Femur (tissue), 1 donor: ENCODE data around the gene ANOS1.

Experiments
- DNase-seq: peaks from one replicate; pipeline ENCODE4 v3.0.0-alpha.2; 2017

ANOS1 gene

DNA sequence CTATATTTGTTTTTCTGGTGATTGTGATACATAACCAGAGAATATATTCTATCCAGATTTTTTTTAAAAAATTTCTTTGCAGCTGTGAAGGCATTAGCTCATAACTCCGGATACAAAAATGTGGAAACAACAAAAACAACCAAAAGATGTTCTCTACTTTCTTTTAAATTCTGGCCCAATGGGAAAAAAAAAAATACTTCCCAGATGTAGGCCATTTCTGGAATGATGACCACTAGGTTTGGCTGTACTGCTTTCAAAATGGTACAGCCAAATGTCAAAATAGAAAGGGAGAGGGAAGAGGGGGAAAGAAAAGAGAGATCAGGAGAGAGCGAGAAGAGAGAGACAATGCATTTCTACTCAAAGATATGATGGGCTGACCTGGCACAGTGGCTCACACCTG is 14.6 kb downstream of the ANOS1 start:
- DNase-seq, result no peak

DNA sequence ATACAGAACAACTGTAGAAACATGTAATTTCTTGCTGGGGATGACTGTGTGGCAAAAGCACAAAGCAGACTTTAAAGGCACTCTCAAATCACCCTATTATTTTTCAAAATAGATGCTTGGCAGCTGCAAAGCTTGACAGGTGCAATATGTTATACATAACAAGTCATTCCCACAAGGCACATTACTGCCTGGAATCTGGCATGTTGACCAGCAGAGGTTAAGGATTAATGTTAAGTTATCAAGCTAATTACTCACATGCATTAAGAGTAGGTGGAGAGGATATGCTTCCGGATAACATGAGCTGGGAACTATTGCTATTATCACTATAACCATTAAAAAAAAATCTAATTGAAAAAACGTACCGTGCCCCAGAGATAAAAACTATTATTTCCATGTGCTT is 17.8 kb downstream of the ANOS1 start:
- no peak for DNase-seq

DNA sequence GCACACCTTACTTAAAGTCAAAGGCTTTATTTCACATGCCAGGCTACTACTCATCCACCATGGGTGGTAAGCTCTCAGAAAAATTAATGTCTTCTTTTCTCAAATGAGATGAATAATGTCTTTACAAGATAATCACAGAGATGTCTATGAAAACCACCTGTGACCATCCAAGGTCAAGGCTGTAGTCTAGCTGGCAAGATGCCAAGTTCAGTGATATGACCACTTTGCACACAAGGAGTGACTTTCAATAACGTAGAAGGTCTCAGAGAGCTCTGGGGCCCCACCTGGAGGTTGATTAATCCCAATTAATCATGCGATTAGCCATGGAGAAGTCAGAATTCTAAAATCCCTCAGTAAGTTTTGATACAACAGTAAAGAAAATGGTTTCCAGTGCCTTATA is 20.5 kb downstream of the ANOS1 start:
- DNase-seq, result no peak

DNA sequence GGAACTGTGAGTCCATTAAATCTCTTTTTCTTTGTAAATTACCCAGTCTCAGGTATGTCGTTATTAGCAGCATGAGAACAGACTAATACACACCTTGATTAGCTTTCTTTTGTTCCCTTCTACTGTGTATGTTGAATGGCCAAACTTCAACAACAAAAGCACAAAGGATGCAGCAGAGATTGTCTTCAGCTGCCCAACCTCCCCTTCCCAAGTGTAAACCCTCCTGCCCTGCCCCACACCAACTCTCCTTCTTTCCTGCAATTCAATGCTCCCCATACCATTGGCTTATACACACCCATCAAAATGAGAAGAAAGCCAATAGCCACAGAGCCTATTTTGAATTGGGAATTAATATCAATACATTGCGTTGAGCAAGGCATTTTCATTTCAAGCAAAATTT is 27.8 kb downstream of the ANOS1 start:
- DNase-seq, result no peak

DNA sequence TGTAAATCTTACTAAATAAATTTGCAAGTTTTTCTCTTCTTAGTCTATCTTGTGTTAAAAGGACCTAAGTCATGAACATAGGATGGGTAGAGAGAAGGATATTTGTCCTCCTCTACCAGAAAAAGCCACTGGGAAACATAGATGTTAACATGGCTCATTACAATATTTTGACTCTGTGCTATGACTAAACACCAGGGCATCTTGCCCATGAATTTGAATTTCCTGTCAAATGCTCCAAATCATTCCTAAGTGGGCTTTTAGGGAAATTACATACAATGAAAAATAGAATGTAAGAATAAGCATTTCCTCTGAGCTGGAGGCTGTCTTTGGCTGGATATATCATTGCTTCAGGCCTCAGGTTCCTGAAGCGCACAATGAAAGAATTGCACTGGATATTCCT is 39.1 kb downstream of the ANOS1 start:
- no peak for DNase-seq

DNA sequence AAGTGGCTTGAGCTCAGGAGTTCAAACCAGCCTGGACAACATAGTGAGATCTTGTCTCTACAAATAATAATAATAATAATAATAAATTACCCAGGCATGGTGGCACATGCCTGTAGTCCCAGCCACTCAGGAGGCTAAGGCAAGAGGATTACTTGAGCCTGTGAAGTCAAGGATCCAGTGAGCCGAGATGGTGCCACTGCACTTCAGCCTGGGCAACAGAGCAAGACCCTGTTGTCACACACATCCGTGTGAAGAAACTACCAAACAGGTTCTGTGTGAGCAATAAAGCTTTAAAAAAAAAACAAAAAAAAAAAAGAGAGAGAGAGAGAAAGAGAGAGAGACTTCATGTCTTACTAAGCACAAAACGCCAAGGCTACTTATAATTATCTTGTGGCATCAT is 42.5 kb downstream of the ANOS1 start:
- DNase-seq, result no peak

DNA sequence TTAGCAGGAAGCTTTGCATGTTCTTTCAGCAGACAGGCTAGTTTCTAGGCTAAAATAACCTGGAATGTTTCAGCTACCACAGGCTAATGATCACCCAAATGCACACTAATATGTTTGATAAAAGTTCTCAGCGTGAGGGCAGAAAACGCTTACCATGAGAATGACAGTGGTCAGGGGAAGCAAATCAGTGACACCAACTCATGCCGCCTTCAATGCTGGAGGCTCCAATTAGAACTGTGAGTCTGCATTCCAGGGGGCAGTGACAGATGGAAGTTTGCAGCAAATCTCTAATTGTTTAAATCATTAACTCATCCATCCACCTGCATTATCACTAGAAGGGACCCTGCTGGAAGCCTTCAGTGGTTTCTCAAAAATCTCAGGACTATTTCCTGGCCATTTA is 43.2 kb downstream of the ANOS1 start:
- DNase-seq, result no peak

DNA sequence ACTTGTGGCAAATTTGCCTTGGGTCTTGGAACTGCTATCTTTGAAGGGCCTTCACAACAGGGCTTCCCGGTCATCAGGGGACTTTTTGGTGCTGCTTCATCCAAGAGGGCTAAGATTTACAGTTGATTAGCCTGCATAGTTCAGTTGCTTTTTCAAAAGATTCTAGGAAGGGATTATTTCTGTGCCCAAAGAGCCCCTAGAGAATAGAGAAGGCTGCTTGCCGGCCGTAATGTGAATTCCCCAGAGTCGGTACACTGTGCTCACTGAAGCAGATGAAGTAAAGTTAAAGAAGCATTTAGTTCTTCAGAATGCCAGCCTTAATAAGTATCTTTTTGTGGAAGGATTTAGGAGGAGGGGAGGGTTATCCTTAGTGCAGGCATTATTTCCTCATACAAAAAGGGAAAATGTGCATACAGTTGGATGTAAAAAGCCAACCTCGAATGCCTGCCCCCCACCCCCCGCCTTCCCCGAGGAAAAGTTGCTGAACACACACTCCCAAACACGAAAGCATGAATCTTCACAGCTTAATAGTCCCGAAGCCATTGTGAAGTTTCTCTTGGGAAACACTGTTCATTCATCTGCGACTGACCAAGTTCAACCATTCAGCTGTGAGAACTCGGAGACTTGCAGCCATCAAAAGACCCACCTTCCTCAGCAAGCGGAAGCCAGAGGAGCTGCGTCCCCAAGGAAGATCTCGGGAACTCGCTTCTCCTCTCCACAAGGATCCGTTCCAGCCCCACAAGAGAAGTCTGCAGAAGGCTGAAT is 47.6 kb downstream of the ANOS1 start:
- DNase-seq, result no peak

DNA sequence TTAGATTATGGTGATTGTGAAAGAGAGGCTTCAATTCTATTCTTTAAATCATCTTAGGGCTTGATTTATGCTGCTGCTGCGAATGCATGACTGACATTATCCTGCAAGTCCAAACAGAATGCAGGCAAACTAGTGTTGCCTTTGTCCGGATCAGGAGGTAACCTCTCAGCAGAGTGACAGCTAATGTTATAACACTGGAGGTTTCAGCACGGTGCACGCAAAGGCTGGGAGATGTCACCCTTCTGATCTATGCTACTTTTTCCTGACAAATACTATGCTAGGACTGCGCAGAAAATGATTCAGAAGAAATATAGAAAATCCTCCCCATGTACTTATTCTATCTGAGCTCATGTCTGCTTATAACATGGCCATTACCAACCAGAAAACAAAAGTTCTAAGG is 48.2 kb downstream of the ANOS1 start:
- no peak for DNase-seq

DNA sequence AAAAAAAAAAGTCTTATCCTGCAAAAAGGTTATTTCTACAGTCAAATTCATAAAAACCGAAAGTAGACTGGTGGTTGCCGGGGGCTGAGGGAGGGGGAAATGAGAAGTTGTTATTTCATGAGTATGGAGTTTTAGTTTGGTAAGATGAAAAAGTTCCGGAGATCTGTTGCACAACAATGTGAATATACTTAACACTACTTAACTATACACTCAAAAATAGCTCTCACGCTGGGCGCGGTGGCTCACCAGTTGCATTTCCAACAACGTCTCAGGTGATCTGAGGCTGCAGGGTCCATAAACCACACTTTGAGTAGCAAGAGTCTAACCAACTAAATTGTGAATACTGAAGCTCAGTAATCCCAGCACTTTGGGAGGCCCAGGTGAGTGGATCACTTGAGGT is 52.4 kb downstream of the ANOS1 start:
- no peak for DNase-seq

DNA sequence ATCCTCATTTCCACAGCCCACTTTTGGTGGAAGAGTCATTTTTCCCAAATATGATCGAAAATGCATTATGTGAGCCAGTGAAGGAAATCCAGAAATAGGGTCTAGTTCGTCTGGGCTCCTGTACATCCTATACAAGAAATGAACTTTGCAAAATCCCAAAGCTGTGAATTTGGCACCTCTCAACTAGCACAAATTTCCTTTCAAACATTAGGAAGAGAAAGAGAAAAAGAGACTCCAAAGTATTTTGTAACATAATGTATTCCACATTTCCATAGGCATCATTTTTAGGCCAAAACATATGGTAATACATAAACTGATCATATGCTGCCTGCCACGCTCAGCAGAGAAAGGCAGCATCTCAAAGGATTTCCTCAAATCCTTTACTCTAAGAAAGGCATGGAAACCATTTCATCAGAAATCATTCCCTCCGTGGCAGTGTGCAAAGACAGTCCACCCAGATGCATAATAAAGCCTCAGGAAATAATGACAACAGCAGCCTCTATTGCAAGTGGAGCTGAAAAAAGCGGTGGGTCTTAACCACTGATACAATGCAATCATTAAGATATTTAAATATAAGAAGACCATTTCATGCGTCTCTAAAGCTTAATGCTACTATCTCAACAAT is 56.8 kb downstream of the ANOS1 start:
- DNase-seq, result peak; percentile 26

DNA sequence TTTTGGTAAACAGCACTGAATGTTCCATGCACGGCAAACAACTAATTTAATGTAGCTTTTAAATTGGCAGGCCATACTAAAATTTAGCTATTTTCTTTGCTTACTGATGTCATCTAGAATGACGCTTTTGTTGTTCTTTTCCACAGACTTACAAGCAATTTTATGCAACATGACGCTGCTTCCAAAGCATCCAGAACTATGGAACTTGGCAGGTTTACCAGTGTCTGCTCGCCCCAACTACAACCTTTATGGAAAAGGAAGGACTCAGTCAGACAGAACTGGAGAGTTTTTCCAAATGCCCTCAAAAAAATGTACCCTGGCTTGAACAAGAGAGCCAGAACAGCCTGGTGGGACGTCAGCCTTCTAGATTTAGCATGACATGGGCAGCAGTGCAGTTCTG is 58.7 kb downstream of the ANOS1 start:
- DNase-seq, result peak; percentile 47

DNA sequence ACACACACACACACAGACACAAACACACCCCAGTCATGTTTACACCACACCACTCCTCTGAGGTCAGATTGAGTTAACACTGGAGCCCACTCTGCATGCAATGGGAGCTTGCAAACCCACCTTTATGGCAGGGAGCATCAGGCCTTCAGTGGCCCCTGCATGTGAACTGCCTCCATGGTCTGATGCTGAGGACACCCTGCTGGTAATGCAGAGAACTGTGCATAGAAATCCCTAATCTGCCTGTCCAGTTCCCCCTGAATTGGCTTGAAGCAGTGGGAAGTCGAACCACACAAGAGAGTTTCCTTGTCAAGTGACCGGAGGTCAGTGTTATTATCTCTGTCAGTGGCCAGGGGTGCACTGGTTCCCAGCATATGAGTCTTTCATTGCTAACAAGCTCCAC is 59.8 kb downstream of the ANOS1 start:
- DNase-seq, result no peak

DNA sequence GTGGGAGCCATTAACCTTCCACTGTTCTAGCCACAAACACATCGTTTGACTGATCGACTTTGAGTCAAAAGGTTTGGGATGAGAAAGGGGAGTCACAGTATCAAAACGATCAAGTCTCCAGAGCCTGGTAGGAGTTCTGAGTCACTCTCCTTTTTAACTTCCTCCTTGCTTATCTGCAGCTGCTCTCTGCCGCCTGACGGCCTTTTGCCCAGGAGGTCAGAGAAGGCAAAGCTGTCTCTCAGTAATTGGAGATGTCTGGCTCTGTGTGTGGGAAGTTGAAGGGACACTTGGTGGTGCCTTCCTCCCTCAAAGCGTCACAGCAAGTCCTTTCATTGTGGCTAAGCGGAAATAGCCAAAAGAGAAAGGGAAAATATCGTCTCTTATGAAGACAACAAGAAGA is 63.1 kb downstream of the ANOS1 start:
- DNase-seq, result no peak

DNA sequence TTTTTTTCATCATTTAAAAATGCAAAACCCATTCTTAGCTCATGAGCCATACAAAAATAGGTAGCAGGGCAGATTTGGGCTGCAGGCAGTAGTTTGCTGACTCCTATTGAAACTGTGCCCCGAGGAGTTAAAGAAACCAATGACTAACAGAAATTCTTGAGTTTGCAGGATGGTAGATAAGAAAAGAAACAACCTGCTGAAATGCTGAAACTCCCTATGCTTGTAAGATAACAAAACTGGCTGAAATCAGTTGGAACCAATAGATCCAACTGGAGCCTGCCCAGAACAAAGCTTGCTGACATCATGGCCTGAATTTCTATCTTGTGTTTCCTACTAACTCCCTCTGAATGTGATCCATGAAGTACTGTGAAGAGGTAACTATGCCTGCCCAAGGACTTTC is 68.6 kb downstream of the ANOS1 start:
- DNase-seq, result no peak

DNA sequence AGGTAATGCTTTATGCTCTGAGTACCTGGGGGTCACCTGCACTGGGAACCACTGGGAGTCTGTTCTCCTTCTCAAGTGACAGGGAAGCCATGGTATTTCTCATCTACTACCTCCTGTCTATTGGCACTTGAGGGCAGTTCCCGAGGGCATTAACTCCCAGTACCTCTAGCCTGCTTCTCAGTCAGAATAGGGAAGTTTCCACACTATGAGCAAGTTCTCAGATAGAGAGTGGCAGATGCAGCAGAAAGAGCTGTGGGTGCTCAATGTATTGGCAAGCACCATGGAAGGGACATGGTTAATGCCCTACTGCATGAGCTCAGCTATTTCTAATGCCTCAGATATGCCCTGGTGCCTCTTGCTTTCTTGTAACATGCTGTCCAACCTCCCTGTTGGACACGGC is 74.1 kb downstream of the ANOS1 start:
- DNase-seq, result no peak

DNA sequence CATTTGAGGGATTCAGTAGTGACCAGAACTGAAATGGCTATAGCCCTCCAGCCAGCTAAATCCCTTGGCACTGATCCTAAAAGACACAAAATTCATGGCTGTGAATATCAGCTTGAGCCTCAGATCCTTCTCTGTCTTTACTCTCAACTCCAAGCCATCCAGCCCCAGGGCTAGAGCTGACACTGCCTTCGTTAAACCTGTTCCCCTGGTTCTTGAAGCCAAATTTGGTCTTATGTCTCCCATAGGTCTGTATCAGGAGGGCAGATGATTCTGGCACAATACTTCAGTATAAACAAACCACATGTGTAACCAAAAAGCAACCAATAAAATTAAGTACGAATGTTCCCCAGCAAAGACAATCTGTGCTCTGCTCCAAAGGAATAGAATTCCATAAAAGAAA is 78.0 kb downstream of the ANOS1 start:
- DNase-seq, result no peak

DNA sequence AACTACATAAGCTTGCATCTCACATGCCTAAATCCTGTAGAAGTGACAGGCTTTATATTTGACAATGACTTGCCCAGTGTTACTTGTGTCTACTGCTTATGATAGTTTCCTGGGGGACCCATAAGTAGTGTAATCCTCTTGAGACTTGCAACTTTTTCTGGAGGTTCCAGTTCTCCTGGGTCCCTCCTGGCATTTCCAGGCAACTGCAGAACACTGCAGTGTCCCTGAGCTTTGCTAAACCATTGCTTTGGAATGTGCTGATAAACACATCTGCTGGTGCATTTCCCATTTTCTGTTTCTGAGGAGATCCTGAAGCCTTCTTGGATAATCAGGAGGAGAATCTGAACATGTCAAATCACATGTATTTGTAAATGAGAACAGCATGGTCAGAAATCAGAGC is 82.0 kb downstream of the ANOS1 start:
- DNase-seq, result no peak

DNA sequence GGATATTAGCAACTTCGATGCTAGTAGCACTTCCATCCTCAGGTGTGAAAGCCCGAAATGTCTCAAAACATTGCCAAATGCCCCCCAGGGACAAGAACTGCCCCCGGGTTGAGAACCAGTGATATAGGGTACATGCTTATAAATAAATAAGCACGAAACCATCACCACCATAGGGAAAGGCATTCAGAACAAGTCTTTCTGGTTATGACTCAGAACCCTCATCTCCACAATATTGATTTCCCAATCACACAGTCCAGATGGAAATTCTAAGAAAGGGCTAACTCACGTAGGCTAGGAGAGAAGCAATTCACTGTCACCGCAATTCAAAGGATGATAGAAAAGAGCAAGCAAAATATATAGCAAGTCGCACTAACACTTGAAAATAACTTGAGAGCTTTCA is 84.8 kb downstream of the ANOS1 start:
- DNase-seq, result no peak

DNA sequence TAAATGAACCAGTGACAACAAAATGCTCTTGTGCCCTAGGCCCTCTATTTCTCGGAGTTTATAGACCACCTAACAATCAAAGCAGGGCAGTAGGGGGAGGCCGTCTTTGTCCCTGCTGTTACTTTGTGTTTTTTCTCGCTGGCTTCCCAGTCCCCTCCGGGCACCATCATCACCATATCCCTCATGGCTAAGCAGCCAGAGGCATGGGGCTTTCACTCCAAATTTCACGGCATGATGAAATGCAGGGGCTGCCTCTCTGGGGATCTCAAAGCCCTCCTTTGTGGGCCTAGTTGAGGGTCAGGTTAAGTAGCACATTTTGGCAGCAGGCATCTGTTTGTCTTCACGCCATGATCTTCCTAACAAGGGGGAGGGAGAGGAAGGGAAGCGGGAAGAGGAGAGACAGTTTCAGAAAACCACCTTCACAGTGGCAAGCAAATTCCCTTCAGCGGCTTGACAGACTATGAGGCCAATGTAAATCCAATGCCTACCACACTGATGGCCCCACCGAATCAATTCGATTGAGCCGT is 91.9 kb downstream of the ANOS1 start:
- no peak for DNase-seq

DNA sequence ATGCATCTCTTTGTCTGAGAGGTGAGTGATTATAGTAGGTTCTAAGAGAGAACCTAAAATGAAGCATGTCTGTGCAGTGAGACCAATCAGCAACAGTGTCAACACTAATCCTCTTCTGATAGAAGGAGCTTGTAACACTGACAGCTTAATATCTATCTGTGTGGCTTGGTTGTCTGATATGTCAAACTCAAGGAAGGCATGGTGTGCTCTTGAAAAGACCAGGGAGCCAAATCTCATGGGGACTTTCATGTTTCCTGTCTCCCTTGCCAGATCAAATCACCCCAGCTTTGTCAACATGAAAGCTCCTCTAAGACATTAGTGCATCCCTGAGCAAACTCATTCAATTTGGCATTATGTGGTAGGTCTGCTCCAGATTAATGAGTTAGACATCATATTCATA is 95.4 kb downstream of the ANOS1 start:
- DNase-seq, result no peak

DNA sequence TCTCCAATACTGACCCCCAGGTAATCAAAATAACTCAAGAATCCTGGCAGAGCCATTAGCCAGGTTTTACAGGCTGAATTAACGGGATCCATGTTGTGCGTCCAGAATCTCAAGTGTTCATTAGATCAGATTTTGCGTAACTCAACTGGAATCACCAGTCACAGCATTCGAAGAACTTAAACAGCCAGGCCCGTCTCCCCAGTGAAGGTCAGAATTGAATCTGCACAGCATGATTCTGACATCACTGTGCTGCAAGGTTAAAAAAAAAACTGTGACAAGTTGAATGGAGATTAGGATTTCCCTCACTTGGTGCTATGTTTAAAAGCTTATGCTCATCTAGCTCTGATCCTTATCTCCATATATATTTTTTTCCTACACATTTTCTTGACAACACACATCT is 96.1 kb downstream of the ANOS1 start:
- DNase-seq, result no peak

DNA sequence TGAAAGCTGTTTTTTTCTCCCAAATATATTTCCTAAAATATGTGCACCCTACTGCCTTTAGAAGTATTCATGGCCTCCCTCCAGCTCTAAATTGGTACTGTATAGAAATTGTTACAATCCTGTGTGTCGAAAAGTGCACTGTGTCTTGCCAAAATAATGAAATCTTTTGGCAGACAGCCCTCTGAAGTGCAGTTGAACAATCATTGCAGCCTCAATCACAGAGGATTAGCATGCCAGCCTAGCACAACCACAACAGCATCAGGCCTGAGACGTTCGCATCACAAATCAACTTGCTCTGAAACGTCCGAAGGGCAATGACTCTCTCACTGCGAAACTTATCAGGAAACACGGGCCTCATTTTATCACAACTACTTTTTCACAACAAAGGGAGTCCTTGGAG is 99.0 kb downstream of the ANOS1 start:
- DNase-seq, result no peak

DNA sequence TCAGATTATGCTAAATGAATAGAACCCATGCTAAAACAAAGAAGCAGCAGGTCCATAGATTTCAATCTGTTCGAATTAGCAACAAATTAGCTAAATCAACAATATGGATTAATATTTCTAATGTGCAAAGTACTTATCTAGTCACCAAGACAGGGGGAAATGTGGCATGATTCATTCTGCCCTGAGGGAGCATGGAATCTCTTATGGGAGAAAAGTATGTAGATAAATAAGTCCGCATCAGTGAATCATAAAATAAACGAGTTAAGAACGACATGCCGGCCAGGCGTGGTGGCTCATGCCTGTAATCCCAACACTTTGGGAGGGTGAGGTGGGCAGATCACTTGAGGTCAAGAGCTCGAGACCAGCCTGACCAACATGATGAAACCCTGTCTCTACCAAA is 102.1 kb downstream of the ANOS1 start:
- DNase-seq, result no peak

DNA sequence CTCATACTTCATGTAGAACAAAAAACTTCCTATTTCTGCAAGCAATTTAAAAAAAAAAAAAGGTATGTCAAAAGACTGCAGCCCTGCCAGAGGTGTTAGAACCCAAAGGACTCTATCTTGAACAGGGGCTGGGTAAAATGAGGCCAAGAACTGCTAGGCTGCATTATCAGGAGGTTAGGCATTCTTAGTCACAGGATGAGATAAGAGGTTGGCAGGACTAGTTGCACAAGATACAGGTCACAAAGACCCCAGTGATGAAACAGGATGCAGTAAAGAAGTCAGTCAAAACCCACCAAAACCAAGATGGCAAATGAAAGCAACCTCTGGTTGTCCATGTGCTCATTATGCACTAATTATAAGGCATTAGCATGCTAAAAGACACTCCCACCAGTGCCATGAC is 104.1 kb downstream of the ANOS1 start:
- no peak for DNase-seq
